H9 (cell line): ENCODE data around the gene CD2AP. TPM values are rescaled to one million over a fixed set of nuclear protein-coding genes. Genes with fewer than 3 reads are reported as not detected.

ENCODE experiments used
- DNase-seq: peaks from one replicate; pipeline ENCODE4 v3.0.0-alpha.2; 2017
- H2AFZ ChIP-seq: one replicate; pipeline ENCODE4 v1.6.1; 2013; ENCODE audit warnings: mild to moderate bottlenecking, low read length, control low read depth, moderate library complexity
- H2AK5ac ChIP-seq: 2 replicates; pipeline ENCODE4 v1.6.1; 2013; ENCODE audit warnings: low read length, control low read depth, mixed read lengths; ENCODE audit not compliant: insufficient read length
- H2BK120ac ChIP-seq: one replicate; pipeline ENCODE4 v1.6.1; 2013; ENCODE audit warnings: low read depth, mild to moderate bottlenecking, low read length, control low read depth, inconsistent platforms; ENCODE audit not compliant: poor library complexity, severe bottlenecking
- H2BK12ac ChIP-seq: 2 replicates; pipeline ENCODE4 v1.6.1; 2013; ENCODE audit warnings: low read length, control low read depth, mixed read lengths, low read depth; ENCODE audit not compliant: insufficient read length
- H2BK15ac ChIP-seq: 2 replicates; pipeline ENCODE4 v1.6.1; 2013; ENCODE audit warnings: low read depth, low read length, control low read depth
- H2BK20ac ChIP-seq: one replicate; pipeline ENCODE4 v1.6.1; 2013; ENCODE audit warnings: low read depth, mild to moderate bottlenecking, low read length, control low read depth, inconsistent platforms; ENCODE audit not compliant: poor library complexity, severe bottlenecking
- H2BK5ac ChIP-seq: 2 replicates; pipeline ENCODE4 v1.6.1; 2013; ENCODE audit warnings: low read length, control low read depth, mixed read lengths; ENCODE audit not compliant: insufficient read length
- H3K14ac ChIP-seq: 2 replicates; pipeline ENCODE4 v1.6.1; 2013; ENCODE audit warnings: low read length, control low read depth; ENCODE audit not compliant: insufficient read depth
- H3K18ac ChIP-seq: 2 replicates; pipeline ENCODE4 v1.6.1; 2013; ENCODE audit warnings: low read depth, mild to moderate bottlenecking, mixed read lengths, low read length, control low read depth; ENCODE audit not compliant: insufficient read length
- H3K23ac ChIP-seq: 2 replicates; pipeline ENCODE4 v1.6.1; 2013; ENCODE audit warnings: low read length, control low read depth, mixed read lengths, low read depth; ENCODE audit not compliant: insufficient read length
- H3K23me2 ChIP-seq: 2 replicates; pipeline ENCODE4 v1.6.1; 2013; ENCODE audit warnings: low read depth, mild to moderate bottlenecking, mixed read lengths, low read length, control low read depth; ENCODE audit not compliant: insufficient read length, poor library complexity, severe bottlenecking
- H3K27ac ChIP-seq: 2 replicates; pipeline ENCODE4 v1.5.1; 2013; ENCODE audit warnings: low read length, control low read depth, mixed read lengths, low read depth; ENCODE audit not compliant: insufficient read length
- H3K27me3 ChIP-seq: 2 replicates; pipeline ENCODE4 v1.6.1; 2013; ENCODE audit warnings: low read length, control low read depth, inconsistent platforms; ENCODE audit not compliant: insufficient read depth
- H3K4ac ChIP-seq: 2 replicates; pipeline ENCODE4 v1.6.1; 2013; ENCODE audit warnings: low read depth, mild to moderate bottlenecking, control low read depth, inconsistent platforms, low read length, moderate library complexity
- H3K4me1 ChIP-seq: 2 replicates; pipeline ENCODE4 v1.6.1; 2013; ENCODE audit warnings: low read length, control low read depth, inconsistent platforms; ENCODE audit not compliant: insufficient read depth
- H3K4me2 ChIP-seq: 2 replicates; pipeline ENCODE4 v1.6.1; 2013; ENCODE audit warnings: low read length, control low read depth, mixed read lengths; ENCODE audit not compliant: insufficient read length, insufficient read depth
- H3K56ac ChIP-seq: 2 replicates; pipeline ENCODE4 v1.6.1; 2013; ENCODE audit warnings: low read depth, mild to moderate bottlenecking, mixed read lengths, low read length, control low read depth; ENCODE audit not compliant: insufficient read length
- H3K79me1 ChIP-seq: 2 replicates; pipeline ENCODE4 v1.6.1; 2013; ENCODE audit warnings: low read depth, mild to moderate bottlenecking, moderate library complexity, low read length, control low read depth, inconsistent platforms; ENCODE audit not compliant: insufficient read depth, poor library complexity, severe bottlenecking
- H3K79me2 ChIP-seq: 2 replicates; pipeline ENCODE4 v1.6.1; 2013; ENCODE audit warnings: low read length, control low read depth, inconsistent platforms; ENCODE audit not compliant: insufficient read depth
- H3K9ac ChIP-seq: 2 replicates; pipeline ENCODE4 v1.6.1; 2013; ENCODE audit warnings: low read length, control low read depth, mixed read lengths; ENCODE audit not compliant: insufficient read length; ENCODE audit errors: extremely low read depth
- H3K9me3 ChIP-seq: one replicate; pipeline ENCODE4 v1.6.1; 2013; ENCODE audit warnings: low read depth, low read length, inconsistent platforms; ENCODE audit not compliant: control insufficient read depth
- H3T11ph ChIP-seq: one replicate; pipeline ENCODE4 v1.6.1; 2013; ENCODE audit warnings: mild to moderate bottlenecking, low read length, control low read depth, inconsistent platforms
- H4K20me1 ChIP-seq: one replicate; pipeline ENCODE4 v1.6.1; 2013; ENCODE audit not compliant: control insufficient read depth, insufficient read length, insufficient read depth
- H4K5ac ChIP-seq: 2 replicates; pipeline ENCODE4 v1.6.1; 2013; ENCODE audit warnings: low read depth, mild to moderate bottlenecking, mixed read lengths, low read length, control low read depth; ENCODE audit not compliant: insufficient read length
- H4K8ac ChIP-seq: replicated peaks from 2 replicates; pipeline ENCODE4 v1.6.1; 2013; ENCODE audit warnings: low read length, control low read depth, mixed read lengths, low read depth; ENCODE audit not compliant: insufficient read length
- H4K91ac ChIP-seq: 2 replicates; pipeline ENCODE4 v1.6.1; 2013; ENCODE audit warnings: low read depth, mild to moderate bottlenecking, moderate library complexity, mixed read lengths, low read length, control low read depth; ENCODE audit not compliant: insufficient read length
- H3K27ac Mint-ChIP-seq, 3 experiments: 2 replicates in 2 of 3; 3 replicates in 1 of 3; pipeline ENCODE4 v1.8.0; 2020 to 2021; ENCODE audit warnings: mixed read lengths in 3 of 3, mild to moderate bottlenecking in 1 of 3, moderate library complexity in 1 of 3
- H3K27me3 Mint-ChIP-seq: 2 replicates; pipeline ENCODE4 v1.8.0; 2021; ENCODE audit warnings: low read depth, mild to moderate bottlenecking, moderate library complexity, mixed read lengths
- H3K36me3 Mint-ChIP-seq, 3 experiments: 2 replicates in 2 of 3; 3 replicates in 1 of 3; pipeline ENCODE4 v1.8.0; 2020 to 2021; ENCODE audit warnings: low read depth in 3 of 3, mixed read lengths in 3 of 3; ENCODE audit not compliant: insufficient read depth in 1 of 3
- H3K4me1 Mint-ChIP-seq, 2 experiments: 2 replicates each; pipeline ENCODE4 v1.8.0; 2020; ENCODE audit warnings: mixed read lengths in 2 of 2
- H3K4me3 Mint-ChIP-seq, 2 experiments: 2 replicates in 1 of 2; 3 replicates in 1 of 2; pipeline ENCODE4 v1.8.0; 2020 to 2021; ENCODE audit warnings: mild to moderate bottlenecking in 2 of 2, mixed read lengths in 2 of 2, moderate library complexity in 1 of 2
- H3K9me3 Mint-ChIP-seq, 2 experiments: 2 replicates in 1 of 2; 3 replicates in 1 of 2; pipeline ENCODE4 v1.8.0; 2020; ENCODE audit warnings: mild to moderate bottlenecking in 2 of 2, mixed read lengths in 2 of 2, moderate library complexity in 1 of 2
- WGBS: extraction: QIAGEN DNeasy Blood & Tissue Kit; methylation state at CpG from one replicate; pipeline ENCODE4 v1.1.7; 2013; ENCODE audit warnings: missing lambda C conversion rate, low lambda C conversion rate, mixed read lengths; ENCODE audit not compliant: insufficient read length; ENCODE audit errors: extremely low coverage; 5-methylcytosine and 5-hydroxymethylcytosine counted together
- total RNA-seq: library from RNA; stranded (reverse); gene quantifications from 2 replicates; pipeline ENCODE4 v1.2.1, GENCODE V29; 2021
- TF ChIP-seq, protein P1 (sequence below): fragments of 200-600 bp; sonication (generic); conservative IDR thresholded peaks from 3 replicates; pipeline ENCODE4 v1.8.0; 2021; ENCODE audit warnings: antibody characterized with exemption, mild to moderate bottlenecking

CD2AP gene
- total RNA-seq, 1 experiment from 2014 or later = 50.1 TPM

DNA sequence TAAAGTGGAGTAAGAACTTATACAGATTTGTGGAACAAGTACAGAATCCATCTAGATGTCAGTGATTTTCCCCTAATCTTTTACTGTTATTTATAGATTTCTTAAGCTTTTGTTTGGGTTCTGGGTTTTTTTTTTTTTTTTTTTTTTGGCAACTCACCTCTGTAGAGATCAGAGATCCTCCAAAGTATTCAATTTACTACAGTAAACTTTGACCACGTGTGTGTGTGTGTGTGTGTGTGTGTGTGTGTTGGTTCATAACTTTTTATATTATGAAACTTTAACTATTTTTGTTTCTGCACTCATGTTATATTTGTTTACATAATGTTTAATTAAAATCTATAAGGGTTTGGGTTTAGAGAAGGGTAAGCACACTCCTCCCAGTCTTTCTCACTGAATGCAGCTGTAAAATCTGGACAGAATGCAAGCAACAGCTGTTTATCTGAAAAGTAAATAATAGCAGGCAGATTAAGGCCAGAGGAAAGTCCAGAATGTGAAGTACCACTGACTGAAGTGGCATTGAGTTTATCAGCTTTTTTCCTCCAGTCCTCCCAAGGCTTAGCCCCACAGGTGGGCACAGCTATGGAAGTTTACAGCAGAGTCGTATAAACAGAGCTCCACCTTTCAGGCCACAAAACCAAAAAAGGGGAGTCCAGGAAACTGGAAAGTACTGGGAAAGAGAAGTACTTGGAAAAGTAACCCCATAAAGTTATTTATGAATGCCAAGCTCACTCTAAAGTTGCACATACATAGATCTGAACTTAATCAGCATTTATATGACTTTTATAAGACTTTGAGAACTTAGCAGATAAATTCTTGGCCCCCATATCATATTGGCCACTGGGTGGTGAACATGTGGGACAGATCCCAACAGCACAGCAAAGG, 43.0 kb upstream of the CD2AP start:
- Histone ChIP-seq H4K5ac (no peak overlapping the region), H4K91ac (no peak overlapping the region), H3K79me1 (no peaks in the 10 kb centered on the region), H3K4ac (no peak overlapping the region), H3K9me3 (no peaks in the 10 kb centered on the region), H4K8ac (no peak overlapping the region), H2AFZ (no peak overlapping the region), H3K9ac (no peak overlapping the region), H3K79me2 (no peaks in the 10 kb centered on the region), H2AK5ac (no peak overlapping the region), H2BK5ac (no peak overlapping the region), H2BK120ac (no peak overlapping the region), H3K27ac (no peak overlapping the region), H3K23me2 (no peaks in the 10 kb centered on the region), H4K20me1 (no peaks in the 10 kb centered on the region), H2BK20ac (no peak overlapping the region), H3K4me1 (no peaks in the 10 kb centered on the region; the same call in 1 of the 2 replicates), H3K56ac (no peak overlapping the region), H3K14ac (no peak overlapping the region), H3K27me3 (no peaks in the 10 kb centered on the region), H3K23ac (no peak overlapping the region), H3K4me2 (no peak overlapping the region), H2BK12ac (no peak overlapping the region), H3K18ac (no peak overlapping the region), H2BK15ac (no peak overlapping the region), H3T11ph (no peak overlapping the region)
- DNase-seq = no peak
- Mint-ChIP-seq H3K27me3 (no peaks in the 10 kb centered on the region), H3K9me3 (peaks cover 10 to 15% of the 10 kb centered on the region in 2 experiments; a peak in 4 of 5 replicates), H3K4me3 (no peak overlapping the region), H3K36me3 (peaks cover 6 to 12% (median 7%) of the 10 kb centered on the region in 3 experiments; a peak in 5 of 7 replicates), H3K4me1 (peaks cover 4 to 10% of the 10 kb centered on the region in 2 experiments), H3K27ac (no peak overlapping the region)
- no CpG with 5 or more reads among the region's 2 CpGs for WGBS
- TF ChIP-seq, protein P1, sequence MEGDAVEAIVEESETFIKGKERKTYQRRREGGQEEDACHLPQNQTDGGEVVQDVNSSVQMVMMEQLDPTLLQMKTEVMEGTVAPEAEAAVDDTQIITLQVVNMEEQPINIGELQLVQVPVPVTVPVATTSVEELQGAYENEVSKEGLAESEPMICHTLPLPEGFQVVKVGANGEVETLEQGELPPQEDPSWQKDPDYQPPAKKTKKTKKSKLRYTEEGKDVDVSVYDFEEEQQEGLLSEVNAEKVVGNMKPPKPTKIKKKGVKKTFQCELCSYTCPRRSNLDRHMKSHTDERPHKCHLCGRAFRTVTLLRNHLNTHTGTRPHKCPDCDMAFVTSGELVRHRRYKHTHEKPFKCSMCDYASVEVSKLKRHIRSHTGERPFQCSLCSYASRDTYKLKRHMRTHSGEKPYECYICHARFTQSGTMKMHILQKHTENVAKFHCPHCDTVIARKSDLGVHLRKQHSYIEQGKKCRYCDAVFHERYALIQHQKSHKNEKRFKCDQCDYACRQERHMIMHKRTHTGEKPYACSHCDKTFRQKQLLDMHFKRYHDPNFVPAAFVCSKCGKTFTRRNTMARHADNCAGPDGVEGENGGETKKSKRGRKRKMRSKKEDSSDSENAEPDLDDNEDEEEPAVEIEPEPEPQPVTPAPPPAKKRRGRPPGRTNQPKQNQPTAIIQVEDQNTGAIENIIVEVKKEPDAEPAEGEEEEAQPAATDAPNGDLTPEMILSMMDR = no peak
